Globus pallidus (tissue), 1 donor: ENCODE data around the gene PCDHGA2.
"Not testable (repeated sequence)": the region's sequence is repeated elsewhere in the genome, so short reads cannot be mapped to it uniquely, and the experiment has no call there.

Experiments used
- DNase-seq: peaks from one replicate; pipeline ENCODE4 v3.0.0-alpha.2; 2015; ENCODE audit warnings: low spot score

PCDHGA2 gene

GRCh38 chr5:141383345-141383744, 44.8 kb downstream of the PCDHGA2 start:
- no peak for DNase-seq

- no peak for DNase-seq
These were observed 46.1 kb downstream of the PCDHGA2 start for GRCh38 chr5:141384471-141385267.

GRCh38 chr5:141387557-141388311, 49.2 kb downstream of the PCDHGA2 start, which contains the start of gene PCDHGB4:
Gene PCDHGB4, plus strand, starts transcription at chr5:141387698. Its CDS starts 187 bp downstream, at chr5:141387885.
- DNase-seq: not testable (repeated sequence)

GRCh38 chr5:141388661-141389060, 50.1 kb downstream of the PCDHGA2 start:
- DNase-seq: no peak

- DNase-seq: no peak
These were observed 50.8 kb downstream of the PCDHGA2 start for GRCh38 chr5:141389153-141390042.

GRCh38 chr5:141392429-141393198, 54.1 kb downstream of the PCDHGA2 start, which contains the start of gene PCDHGA8:
Gene PCDHGA8, plus strand, starts transcription at chr5:141392633. Its CDS starts 181 bp downstream, at chr5:141392814.
- DNase-seq: no peak
